DMS114 treated with DMSO at 0.1 percent for 48 hours (cell line): ENCODE results near the gene ISYNA1.

Experiments used
- DNase-seq: peaks from one replicate; lab custom pipeline; 2025; ENCODE audit not compliant: unreplicated experiment; lab: John Stamatoyannopoulos, UW

Gene ISYNA1

GRCh38 chr19:18468517-18468916, 30.6 kb upstream of the ISYNA1 start:
- DNase-seq = no peak

- DNase-seq = no peak
Observed at GRCh38 chr19:18467978-18468377, 30.0 kb upstream of the ISYNA1 start.

GRCh38 chr19:18466354-18466753, 28.4 kb upstream of the ISYNA1 start:
- no peak for DNase-seq

- no peak for DNase-seq
Observed at GRCh38 chr19:18465964-18466339, 28.0 kb upstream of the ISYNA1 start.

GRCh38 chr19:18465214-18465963, 27.5 kb upstream of the ISYNA1 start:
- no peak for DNase-seq

GRCh38 chr19:18464646-18465045, 26.7 kb upstream of the ISYNA1 start:
- no peak for DNase-seq

- no peak for DNase-seq
Observed at GRCh38 chr19:18461471-18461870, 23.5 kb upstream of the ISYNA1 start.

GRCh38 chr19:18460900-18461299, 23.0 kb upstream of the ISYNA1 start:
- DNase-seq = no peak

GRCh38 chr19:18457483-18458331, 19.8 kb upstream of the ISYNA1 start:
- no peak for DNase-seq

GRCh38 chr19:18456974-18457373, 19.0 kb upstream of the ISYNA1 start:
- no peak for DNase-seq

GRCh38 chr19:18456279-18456678, 18.3 kb upstream of the ISYNA1 start:
- no peak for DNase-seq

- no peak for DNase-seq
Observed at GRCh38 chr19:18453269-18454024, 15.5 kb upstream of the ISYNA1 start.

- no peak for DNase-seq
Observed at GRCh38 chr19:18452386-18452785, 14.5 kb upstream of the ISYNA1 start.

- DNase-seq = no peak
Observed at GRCh38 chr19:18450931-18451836, 13.3 kb upstream of the ISYNA1 start.

- no peak for DNase-seq
Observed at GRCh38 chr19:18450021-18450930, 12.3 kb upstream of the ISYNA1 start.

- no peak for DNase-seq
Observed at GRCh38 chr19:18449552-18449951, 11.6 kb upstream of the ISYNA1 start.

- no peak for DNase-seq
Observed at GRCh38 chr19:18446811-18447359, 9.0 kb upstream of the ISYNA1 start.

- DNase-seq = no peak
Observed at GRCh38 chr19:18446145-18446810, 8.3 kb upstream of the ISYNA1 start.
